Stimulated activated CD8-positive, alpha-beta memory T cell treated with anti-CD3 and anti-CD28 coated beads, Interleukin-12 subunit alpha, Interleukin-12 subunit beta, amount 100 ng/mL, for 24 hours (primary cell): Measurements from ENCODE around the gene EXOC4.
"Not testable (repeated sequence)": the region's sequence is repeated elsewhere in the genome, so short reads cannot be mapped to it uniquely, and the experiment has no call there.

Experiments used
- DNase-seq: peaks from one replicate; pipeline ENCODE4 v3.0.0-alpha.2; 2020; ENCODE audit errors: extremely low read depth

The EXOC4 gene

GRCh38 chr7:133748443-133749407, 495.8 kb downstream of the EXOC4 start:
- no peak for DNase-seq

DNA sequence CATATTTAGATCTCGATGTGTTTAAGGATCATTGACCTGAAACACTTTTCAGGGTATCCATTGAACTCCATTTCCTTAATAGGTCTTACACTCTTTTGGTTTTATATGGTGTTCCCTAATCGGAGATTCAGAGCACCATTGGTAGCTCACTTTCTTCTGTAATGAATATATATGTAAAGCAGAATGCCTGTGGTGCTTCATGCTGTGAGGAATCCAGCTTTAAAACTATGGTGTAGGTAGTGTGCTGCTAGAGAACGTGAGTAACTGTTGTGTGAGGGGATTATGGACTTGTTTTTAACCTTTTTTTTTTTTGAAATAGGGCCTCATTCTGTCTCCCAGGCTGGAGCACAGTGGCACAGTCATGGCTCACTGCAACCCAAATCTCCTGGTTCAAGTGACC, 497.4 kb downstream of the EXOC4 start:
- no peak for DNase-seq

- no peak for DNase-seq
Observed at GRCh38 chr7:133751079-133751478, 498.2 kb downstream of the EXOC4 start.

DNA sequence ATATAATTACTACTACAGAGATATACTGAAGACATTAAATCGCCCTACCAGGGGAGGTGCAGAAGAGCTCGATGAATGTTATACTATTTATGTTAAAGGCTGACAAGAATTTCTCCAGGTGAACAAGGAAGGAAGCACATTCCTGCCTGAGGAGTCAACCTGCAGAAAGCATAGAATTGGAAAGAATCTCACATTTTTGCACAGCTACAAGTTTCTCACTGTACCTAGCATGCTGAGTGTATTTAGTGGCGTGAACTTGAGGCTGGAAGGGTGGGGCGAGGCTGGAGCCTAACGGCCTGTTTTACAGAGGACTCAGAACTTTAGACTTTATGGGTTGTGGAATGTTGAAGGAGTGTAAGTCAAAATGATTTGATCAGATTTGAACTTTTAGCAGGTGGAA, 500.6 kb downstream of the EXOC4 start:
- no peak for DNase-seq

GRCh38 chr7:133754708-133755107, 501.8 kb downstream of the EXOC4 start:
- no peak for DNase-seq

DNA sequence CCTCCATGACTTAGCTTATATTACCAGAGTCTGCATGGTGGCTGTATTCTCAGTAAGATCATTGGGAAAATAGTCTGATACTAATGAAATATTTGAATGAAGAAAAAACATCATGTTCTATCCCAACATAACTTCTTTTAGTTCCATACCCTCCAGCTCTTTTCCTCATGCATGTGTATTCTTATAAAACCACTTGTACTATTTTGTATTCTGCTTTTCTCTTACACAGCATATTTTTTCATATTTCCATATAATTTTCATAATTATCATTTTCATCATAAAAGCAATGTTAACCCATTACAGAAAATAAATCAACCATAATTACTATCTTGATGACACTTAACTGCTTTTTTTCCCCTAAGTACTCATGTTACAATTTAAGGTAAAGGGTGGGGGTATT, 503.0 kb downstream of the EXOC4 start:
- no peak for DNase-seq

DNA sequence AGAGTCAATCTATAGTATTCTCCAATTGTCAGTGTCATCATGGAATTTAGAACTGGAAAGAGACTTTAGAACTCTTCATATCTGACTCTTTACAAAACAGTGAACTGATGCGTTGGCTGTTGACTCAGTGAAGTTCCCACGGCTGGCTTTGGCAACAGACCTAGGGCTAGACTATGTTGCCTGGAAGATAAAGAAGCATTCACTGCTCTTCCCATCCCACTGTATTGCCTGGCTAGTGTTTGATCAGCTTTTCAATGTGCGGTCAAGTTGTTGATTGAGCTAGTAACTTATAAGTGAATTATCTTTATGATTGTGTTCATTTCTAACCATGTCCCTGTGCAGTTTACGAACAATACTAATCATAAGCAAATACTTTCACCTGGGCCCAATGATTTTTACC, 508.6 kb downstream of the EXOC4 start:
- no peak for DNase-seq

- no peak for DNase-seq
Observed at GRCh38 chr7:133763076-133763640, 510.3 kb downstream of the EXOC4 start.

- DNase-seq, result no peak
Observed at GRCh38 chr7:133769668-133770067, 516.8 kb downstream of the EXOC4 start.

- no peak for DNase-seq
Observed at GRCh38 chr7:133770863-133771492, 518.1 kb downstream of the EXOC4 start.

DNA sequence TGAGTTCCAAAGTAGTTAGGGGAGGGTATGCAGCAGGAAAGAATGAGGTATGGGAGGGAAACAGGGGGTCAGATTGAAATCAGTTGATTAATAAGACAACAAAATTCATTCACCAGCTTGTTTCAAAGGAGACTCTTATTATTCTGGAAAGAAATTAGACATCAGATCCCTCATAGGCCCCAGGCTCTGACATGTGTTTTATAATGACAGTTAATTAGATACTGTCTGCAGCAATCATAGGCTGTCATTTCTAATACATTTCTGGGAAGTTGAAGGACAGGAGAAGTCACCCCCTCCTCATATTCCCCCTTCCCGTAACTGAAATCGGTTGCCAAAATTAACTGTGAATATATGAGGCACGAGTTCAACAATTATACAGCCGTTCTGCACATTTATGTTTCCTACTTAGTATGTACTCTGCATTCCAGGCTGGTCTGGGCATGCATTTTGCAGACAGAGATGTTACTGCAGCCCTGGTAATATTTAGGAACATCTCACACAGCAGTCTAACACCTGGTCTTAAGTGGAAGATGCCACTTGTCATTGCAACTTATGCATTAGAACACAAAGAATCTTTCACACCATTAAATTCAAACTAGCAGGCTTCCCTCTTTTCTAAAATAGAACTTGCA, 519.0 kb downstream of the EXOC4 start:
- no peak for DNase-seq

GRCh38 chr7:133773601-133774000, 520.7 kb downstream of the EXOC4 start:
- DNase-seq, result no peak

GRCh38 chr7:133775201-133775600, 522.3 kb downstream of the EXOC4 start:
- DNase-seq, result no peak

GRCh38 chr7:133776266-133776665, 523.4 kb downstream of the EXOC4 start:
- DNase-seq, result no peak

DNA sequence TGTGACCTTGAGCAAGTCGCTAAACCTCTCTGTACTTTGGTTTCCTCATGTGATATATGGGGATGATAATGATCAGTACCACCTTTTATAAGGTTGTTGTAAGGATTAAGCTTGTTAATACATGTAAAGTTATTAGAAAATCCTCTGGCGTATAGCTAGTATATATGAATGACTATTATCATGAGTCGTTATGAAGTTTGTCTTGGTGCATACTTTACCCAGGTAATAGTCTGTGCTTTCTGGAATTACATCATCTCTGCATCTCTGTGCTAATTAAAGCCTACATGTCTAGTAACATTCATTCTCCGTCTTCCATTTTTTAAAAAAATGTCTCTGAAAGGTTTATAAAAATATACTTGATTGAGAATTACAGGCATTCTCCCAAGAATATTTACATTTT, 524.8 kb downstream of the EXOC4 start:
- DNase-seq, result no peak

GRCh38 chr7:133778472-133778871, 525.6 kb downstream of the EXOC4 start:
- no peak for DNase-seq

- not testable (repeated sequence) for DNase-seq
Observed at GRCh38 chr7:133779538-133779937, 526.7 kb downstream of the EXOC4 start.

DNA sequence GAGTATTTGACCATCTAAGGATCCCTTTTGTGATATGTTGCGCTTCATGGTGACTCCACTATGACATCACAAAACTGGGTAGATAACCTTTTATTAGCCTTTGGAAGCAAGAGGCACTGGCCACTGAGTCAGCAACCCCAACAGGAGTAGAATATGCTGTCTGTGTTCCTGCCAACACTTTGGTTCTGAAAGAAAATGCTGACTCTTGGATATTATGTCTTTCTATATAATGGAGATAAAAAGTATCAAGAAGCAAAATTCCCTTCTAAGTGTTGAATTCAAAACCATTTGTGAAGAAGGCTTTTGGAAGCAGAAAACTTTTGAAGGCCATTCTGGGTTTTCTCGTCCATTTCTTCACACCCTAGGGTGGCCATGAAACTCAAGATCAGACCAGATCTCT, 528.0 kb downstream of the EXOC4 start:
- DNase-seq, result no peak

DNA sequence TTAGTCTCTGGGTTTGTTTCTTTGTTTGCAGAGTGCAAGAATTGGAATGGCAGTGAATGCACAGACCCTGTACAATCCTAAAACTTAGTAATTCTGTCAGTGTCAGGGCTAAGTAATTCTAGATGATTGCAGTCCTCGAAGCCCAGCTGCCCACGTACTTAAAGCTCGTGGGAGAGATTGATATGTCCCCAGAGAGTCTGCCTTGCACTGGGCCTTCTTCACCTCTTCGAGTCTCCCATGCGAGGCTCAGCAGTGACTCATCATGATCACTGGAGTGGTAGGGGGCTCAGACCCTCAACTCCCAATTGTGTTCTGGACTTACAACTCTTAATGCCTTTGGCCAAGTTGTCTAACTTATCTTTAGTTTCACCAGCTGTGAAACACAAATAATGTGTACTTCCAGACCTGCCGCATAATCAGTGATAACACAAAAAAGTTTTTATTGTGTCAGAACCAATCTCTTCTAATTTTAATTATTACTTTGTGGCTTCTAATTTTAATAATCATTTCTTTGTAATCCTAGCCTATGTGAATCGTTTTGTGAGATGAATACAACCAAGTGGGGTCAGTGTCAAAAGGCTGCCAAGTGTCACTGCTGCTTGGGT, 528.7 kb downstream of the EXOC4 start:
- no peak for DNase-seq

DNA sequence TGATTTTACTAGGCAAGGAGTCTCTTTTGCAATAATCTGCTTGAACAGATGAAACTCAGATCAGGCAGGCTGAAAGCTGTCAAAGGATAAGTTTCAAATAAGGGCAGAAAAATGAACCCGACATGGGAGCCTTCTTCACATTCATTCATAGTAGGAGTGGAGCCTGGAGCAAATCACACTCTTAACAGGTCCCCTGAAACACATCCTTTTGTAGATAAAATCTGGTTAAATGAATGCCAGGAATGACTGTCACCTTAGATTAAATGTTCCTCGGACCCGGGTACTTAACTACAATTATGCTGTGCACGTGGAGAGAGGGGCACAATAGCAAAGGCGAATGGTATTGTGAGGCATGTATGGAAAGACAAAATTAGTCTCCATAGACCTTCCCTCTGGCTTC, 529.6 kb downstream of the EXOC4 start:
- DNase-seq, result no peak

GRCh38 chr7:133783276-133783675, 530.4 kb downstream of the EXOC4 start:
- DNase-seq, result no peak

- DNase-seq, result no peak
Observed at GRCh38 chr7:133784486-133785001, 531.7 kb downstream of the EXOC4 start.
